Measurements from ENCODE around the gene TUFM. TPM values are rescaled to one million over a fixed set of nuclear protein-coding genes. Genes with fewer than 3 reads are reported as not detected.
A peak's percentile ranks its signal among the peaks of the same experiment; 100 is the strongest.
"Not testable (repeated sequence)": the region's sequence is repeated elsewhere in the genome, so short reads cannot be mapped to it uniquely, and the experiment has no call there.

The TUFM gene
- total RNA-seq, result 100 to 1,000 TPM; 122 to 165 TPM

DNA sequence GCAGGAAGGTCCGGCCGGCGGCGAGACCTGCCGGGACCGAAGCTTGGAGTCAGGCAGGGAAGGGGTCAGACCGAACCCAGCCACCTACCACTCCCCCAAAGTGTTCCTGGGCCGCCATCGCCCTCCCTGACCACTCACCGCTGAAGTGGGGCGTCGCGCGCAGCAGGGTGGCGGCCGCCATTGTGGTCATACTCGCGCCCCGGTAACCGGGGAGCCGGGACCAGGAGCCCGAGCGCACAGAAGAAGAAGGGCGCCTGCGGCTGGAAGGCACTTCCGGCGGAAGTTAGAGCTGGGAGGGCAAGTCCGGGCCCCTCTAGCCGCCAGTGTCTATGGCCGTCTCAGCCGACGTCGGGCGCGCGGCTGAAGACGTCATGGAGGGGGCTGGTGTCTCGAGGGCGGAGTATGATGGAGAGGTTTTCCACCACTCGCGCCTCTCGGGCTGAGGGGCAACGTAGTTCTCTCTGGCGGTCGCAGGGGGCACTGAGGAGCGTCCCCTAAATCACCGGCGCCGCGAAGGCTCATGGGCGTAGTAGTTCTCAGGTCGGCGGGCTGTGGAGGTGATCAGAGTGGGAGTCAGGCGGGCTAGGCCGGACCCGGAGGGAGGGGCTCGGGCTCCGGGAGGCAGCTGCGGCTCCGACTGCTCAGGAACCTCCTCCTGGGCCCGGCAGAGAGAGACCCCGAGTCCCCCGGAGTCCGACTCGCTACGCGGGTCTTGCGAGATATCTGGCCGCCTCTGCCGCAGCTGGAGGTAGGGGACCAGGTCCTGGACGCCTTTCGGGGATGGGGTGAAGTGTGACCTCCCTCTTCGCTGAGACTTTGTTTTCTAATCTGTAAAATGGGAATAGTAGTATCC lies at the start of gene TUFM:
TSS of gene TUFM (minus strand) at position 269 of the 853 bp plus-strand sequence. CDS start at position 190, 79 bp downstream.
- DNase-seq (ENCODE audit: low spot score), result peak; percentile 98
- H3K9me3 ChIP-seq, result no peaks in the 10 kb centered on the region
- H3K27ac ChIP-seq, result peak within 1 kb of the TSS; percentile 89 to 92
- TF ChIP-seq, protein P1, sequence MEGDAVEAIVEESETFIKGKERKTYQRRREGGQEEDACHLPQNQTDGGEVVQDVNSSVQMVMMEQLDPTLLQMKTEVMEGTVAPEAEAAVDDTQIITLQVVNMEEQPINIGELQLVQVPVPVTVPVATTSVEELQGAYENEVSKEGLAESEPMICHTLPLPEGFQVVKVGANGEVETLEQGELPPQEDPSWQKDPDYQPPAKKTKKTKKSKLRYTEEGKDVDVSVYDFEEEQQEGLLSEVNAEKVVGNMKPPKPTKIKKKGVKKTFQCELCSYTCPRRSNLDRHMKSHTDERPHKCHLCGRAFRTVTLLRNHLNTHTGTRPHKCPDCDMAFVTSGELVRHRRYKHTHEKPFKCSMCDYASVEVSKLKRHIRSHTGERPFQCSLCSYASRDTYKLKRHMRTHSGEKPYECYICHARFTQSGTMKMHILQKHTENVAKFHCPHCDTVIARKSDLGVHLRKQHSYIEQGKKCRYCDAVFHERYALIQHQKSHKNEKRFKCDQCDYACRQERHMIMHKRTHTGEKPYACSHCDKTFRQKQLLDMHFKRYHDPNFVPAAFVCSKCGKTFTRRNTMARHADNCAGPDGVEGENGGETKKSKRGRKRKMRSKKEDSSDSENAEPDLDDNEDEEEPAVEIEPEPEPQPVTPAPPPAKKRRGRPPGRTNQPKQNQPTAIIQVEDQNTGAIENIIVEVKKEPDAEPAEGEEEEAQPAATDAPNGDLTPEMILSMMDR (IDR thresholded peaks at IDR 0.05), result peak; percentile 52 to 66
- H3K4me3 ChIP-seq, result peak within 1 kb of the TSS; percentile 97 to 99
- peaks cover 0 to 22% of the 10 kb centered on the region in 2 donors for H3K4me1 ChIP-seq
- H3K27me3 ChIP-seq, result no peaks in the 10 kb centered on the region
- peaks cover 34% of the 10 kb centered on the region for H3K36me3 ChIP-seq

DNA sequence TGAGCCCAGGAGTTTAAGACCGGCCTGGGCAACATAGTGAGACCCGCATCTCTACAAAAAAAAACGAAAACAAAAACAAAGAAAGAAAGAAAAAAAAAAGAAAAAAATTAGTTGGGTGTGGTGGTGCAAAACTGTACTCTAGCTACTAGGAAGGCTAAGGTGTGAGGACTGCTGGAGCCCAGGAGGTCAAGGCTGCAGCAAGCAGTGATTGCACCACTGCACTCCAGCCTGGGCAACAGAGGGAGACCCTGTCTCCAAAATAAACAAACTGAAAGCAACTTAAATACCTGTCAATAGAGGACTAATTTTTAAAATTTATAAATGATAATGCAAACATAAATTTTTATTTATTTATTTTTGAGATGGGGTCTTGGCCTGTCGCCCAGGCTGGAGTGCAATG lies 49.5 kb upstream of the TUFM start:
- Histone ChIP-seq H3K4me3 (no peak overlapping the region), H3K4me1 (no peaks in the 10 kb centered on the region), H3K27ac (no peak overlapping the region), H3K9me3 (no peaks in the 10 kb centered on the region), H3K27me3 (no peaks in the 10 kb centered on the region), H3K36me3 (no peaks in the 10 kb centered on the region)
- DNase-seq (ENCODE audit: low spot score), result no peak
- TF ChIP-seq, protein P1 (IDR thresholded peaks at IDR 0.05), result no peak

DNA sequence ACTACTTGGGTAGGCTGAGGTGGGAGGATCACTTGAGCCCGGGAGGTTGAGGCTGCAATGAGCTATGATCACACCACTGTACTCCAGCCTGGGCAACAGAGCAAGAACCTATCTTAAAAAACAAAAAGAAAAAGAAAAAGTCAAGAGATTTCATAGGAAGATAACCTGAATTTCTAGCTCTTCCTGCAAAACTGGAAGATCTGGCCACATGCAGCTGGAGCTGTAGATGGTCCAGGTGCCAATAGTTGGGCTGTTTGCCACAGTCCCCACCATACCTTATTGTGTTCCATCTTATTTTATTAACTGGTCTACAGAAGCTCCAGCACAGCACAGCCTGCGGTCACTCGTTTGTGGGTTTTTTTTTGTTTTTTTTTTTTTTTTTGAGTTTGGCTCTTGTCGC lies 47.1 kb upstream of the TUFM start:
- Histone ChIP-seq H3K27me3 (no peaks in the 10 kb centered on the region), H3K9me3 (no peaks in the 10 kb centered on the region), H3K4me3 (no peak overlapping the region), H3K27ac (no peak overlapping the region), H3K4me1 (no peaks in the 10 kb centered on the region), H3K36me3 (no peaks in the 10 kb centered on the region)
- TF ChIP-seq, protein P1 (IDR thresholded peaks at IDR 0.05), result no peak
- DNase-seq (ENCODE audit: low spot score), result no peak

DNA sequence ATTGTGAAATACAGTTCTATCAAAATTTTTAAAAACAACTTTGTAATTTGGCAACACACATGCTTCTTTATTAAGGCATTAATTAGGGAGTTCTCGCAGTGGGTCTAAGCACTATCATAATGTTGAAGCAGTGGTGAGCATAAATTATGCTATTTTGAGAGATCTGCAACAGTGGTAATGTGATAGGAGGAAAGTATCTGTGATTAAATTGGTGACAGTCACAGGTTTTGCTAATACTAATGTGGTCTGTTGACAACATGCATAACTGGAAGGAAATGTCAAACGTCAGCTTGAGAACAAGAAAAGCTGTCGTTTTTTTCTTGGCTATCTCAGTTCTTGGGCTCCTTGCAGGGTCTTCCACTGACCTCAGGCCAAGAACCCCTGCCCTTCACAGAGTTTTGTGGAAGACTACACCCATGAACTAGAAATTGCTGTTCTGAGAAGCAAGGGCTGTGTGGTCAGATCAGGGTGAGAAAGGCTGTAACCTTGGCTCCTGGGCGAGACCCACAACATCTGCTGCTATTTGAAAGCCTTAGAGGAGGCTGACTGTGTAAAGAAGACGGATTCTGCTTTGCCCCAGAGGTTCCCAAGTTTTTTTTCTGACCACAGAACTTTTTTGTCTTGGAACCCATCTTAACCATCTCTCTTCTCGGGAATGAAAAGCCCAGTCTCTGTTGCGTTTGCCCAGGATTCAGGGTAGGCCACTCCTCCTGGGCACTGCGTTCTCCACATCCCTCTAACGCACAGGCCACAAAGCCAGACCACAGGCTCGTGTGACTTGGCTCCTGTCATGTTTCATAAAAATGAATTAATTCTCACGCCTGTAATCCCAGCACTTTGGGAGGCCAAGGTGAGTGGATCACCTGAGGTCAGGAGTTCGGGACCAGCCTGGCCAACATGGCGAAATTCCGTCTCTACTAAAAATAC lies 46.1 kb upstream of the TUFM start:
- no peak overlapping the region for H3K27ac ChIP-seq
- TF ChIP-seq, protein P1 (IDR thresholded peaks at IDR 0.05), result no peak
- no peak for DNase-seq (ENCODE audit: low spot score)

DNA sequence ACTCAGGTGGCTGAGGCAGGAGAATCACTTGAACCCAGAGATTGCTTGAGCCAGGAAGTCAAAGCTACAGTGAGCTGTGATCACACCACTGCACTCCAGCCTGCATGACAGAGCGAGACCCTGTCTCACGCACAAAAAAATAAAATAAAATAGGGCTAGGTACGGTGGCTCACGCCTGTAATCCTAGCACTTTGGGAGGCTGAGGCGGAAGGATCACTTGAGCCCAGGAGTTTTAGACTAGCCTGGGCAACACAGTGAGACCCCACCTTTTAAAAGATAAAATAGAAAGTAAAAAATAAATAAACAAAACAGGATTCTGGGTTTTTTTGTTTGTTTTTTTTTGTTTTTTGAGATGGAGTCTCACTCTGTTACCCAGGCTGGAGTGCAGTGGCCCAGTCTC lies 44.2 kb upstream of the TUFM start:
- not testable (repeated sequence) for H3K9me3 ChIP-seq; H3K4me1 ChIP-seq; H3K4me3 ChIP-seq; H3K36me3 ChIP-seq; H3K27ac ChIP-seq; H3K27me3 ChIP-seq; DNase-seq (ENCODE audit: low spot score)

More for the DNA sequence above, 46.1 kb upstream of the TUFM start:
- Histone ChIP-seq H3K4me1 (no peaks in the 10 kb centered on the region), H3K27me3 (no peaks in the 10 kb centered on the region), H3K9me3 (no peaks in the 10 kb centered on the region), H3K36me3 (no peaks in the 10 kb centered on the region), H3K4me3 (no peak overlapping the region)

DNA sequence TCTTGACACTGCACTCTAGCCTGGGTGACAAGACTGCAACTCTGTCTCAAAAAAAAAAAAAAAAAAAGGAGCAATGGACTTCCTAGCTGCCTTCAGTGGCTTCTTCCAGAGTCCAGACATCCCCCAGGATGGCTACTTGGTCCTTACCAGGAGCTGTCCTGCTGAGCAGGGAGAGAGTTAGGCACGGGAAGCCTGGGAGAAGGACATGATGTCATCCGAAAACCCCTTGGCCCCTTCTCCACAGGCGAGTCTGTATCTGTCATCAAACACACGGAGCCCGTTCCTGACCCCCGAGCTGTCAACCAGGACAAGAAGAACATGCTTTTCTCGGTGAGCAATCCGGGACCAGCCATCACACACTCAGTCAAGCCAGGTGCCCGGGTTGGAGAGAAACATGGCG lies 40.8 kb upstream of the TUFM start:
- no peaks in the 10 kb centered on the region for H3K36me3 ChIP-seq
- TF ChIP-seq, protein P1 (IDR thresholded peaks at IDR 0.05), result no peak
- H3K27ac ChIP-seq, result no peak overlapping the region
- H3K9me3 ChIP-seq, result no peaks in the 10 kb centered on the region
- H3K4me3 ChIP-seq, result no peak overlapping the region
- DNase-seq (ENCODE audit: low spot score), result no peak
- H3K27me3 ChIP-seq, result no peaks in the 10 kb centered on the region
- no peaks in the 10 kb centered on the region for H3K4me1 ChIP-seq
